Peyer's patch (tissue), 4 donors: Measurements from ENCODE around the gene CNDP2.

ENCODE experiments used
- CTCF ChIP-seq, 6 experiments: fragments of 450-650 bp in 4 of 6; fragments of 200-600 bp in 2 of 6; sonication (generic) in 1 of 6; IDR thresholded peaks; one replicate each; pipeline ENCODE4 v1.5.1; 2017 to 2019; ENCODE audit warnings: antibody characterized with exemption in 6 of 6, mild to moderate bottlenecking in 3 of 6, moderate library complexity in 1 of 6
- POLR2A ChIP-seq, 2 donors: fragments of 450-650 bp; IDR thresholded peaks; one replicate each; pipeline ENCODE4 v1.5.1; 2017; ENCODE audit warnings: antibody characterized with exemption in 2 of 2, mild to moderate bottlenecking in 2 of 2, moderate library complexity in 2 of 2

- TF ChIP-seq CTCF (IDR thresholded peaks at IDR 0.05) = no peak
- TF ChIP-seq POLR2A (IDR thresholded peaks at IDR 0.05) = no peak
Observed at GRCh38 chr18:74505776-74506175, 9.6 kb downstream of the CNDP2 start.
